Measurements from ENCODE around the gene NXPH2.

The NXPH2 gene

GRCh38 chr2:138730497-138731030 is 49.6 kb downstream of the NXPH2 start:
- no peak overlapping the region for H2AFZ ChIP-seq (ENCODE audit: low read depth, low read length)
- H3K79me2 ChIP-seq (ENCODE audit: low read length): no peaks in the 10 kb centered on the region
- H3K27ac ChIP-seq (ENCODE audit: low read length): no peak overlapping the region
- no peak for TF ChIP-seq CTCF (IDR thresholded peaks at IDR 0.05; ENCODE audit: low read depth, low read length)
- no peak for TF ChIP-seq EZH2phosphoT487 (IDR thresholded peaks at IDR 0.05; ENCODE audit: low read depth)
- H3K9ac ChIP-seq (ENCODE audit: low read length): no peak overlapping the region
- peaks cover 27% of the 10 kb centered on the region for H3K27me3 ChIP-seq (ENCODE audit: low read depth, low read length)
- H4K20me1 ChIP-seq (ENCODE audit: insufficient read depth, low read length): no peaks in the 10 kb centered on the region
- peaks cover 11% of the 10 kb centered on the region for H3K4me1 ChIP-seq (ENCODE audit: low read length)
- H3K4me3 ChIP-seq (ENCODE audit: low read length): no peak overlapping the region
- peaks cover 5% of the 10 kb centered on the region for H3K36me3 ChIP-seq (replicated peaks; ENCODE audit: low read depth, low read length)
- H3K4me2 ChIP-seq (ENCODE audit: low read length): peak overlapping the region; percentile 4; the same call in 1 of the 2 replicates
- H3K9me3 ChIP-seq (ENCODE audit: insufficient read depth, low read length): peaks cover 8% of the 10 kb centered on the region

GRCh38 chr2:138727956-138728355 is 52.2 kb downstream of the NXPH2 start:
- Histone ChIP-seq H3K79me2 (ENCODE audit: low read length) (no peaks in the 10 kb centered on the region), H3K27ac (ENCODE audit: low read length) (no peak overlapping the region), H3K4me2 (ENCODE audit: low read length) (no peak overlapping the region), H3K4me1 (ENCODE audit: low read length) (peaks cover 11% of the 10 kb centered on the region), H2AFZ (ENCODE audit: low read depth, low read length) (no peak overlapping the region), H3K4me3 (ENCODE audit: low read length) (no peak overlapping the region), H3K9me3 (ENCODE audit: insufficient read depth, low read length) (peaks cover 8% of the 10 kb centered on the region), H3K9ac (ENCODE audit: low read length) (no peak overlapping the region), H3K27me3 (ENCODE audit: low read depth, low read length) (peaks cover 27% of the 10 kb centered on the region), H3K36me3 (replicated peaks; ENCODE audit: low read depth, low read length) (peaks cover 5% of the 10 kb centered on the region), H4K20me1 (ENCODE audit: insufficient read depth, low read length) (no peaks in the 10 kb centered on the region)
- TF ChIP-seq EZH2phosphoT487 (IDR thresholded peaks at IDR 0.05; ENCODE audit: low read depth) (no peak), CTCF (IDR thresholded peaks at IDR 0.05; ENCODE audit: low read depth, low read length) (no peak)

GRCh38 chr2:138726681-138727080 is 53.5 kb downstream of the NXPH2 start:
- TF ChIP-seq CTCF (IDR thresholded peaks at IDR 0.05; ENCODE audit: low read depth, low read length): no peak
- no peak for TF ChIP-seq EZH2phosphoT487 (IDR thresholded peaks at IDR 0.05; ENCODE audit: low read depth)
- Histone ChIP-seq H2AFZ (ENCODE audit: low read depth, low read length) (no peak overlapping the region), H3K9me3 (ENCODE audit: insufficient read depth, low read length) (peaks cover 8% of the 10 kb centered on the region), H4K20me1 (ENCODE audit: insufficient read depth, low read length) (no peaks in the 10 kb centered on the region), H3K36me3 (replicated peaks; ENCODE audit: low read depth, low read length) (peaks cover 5% of the 10 kb centered on the region), H3K4me1 (ENCODE audit: low read length) (peaks cover 11% of the 10 kb centered on the region), H3K9ac (ENCODE audit: low read length) (no peak overlapping the region), H3K79me2 (ENCODE audit: low read length) (no peaks in the 10 kb centered on the region), H3K4me3 (ENCODE audit: low read length) (no peak overlapping the region), H3K27ac (ENCODE audit: low read length) (no peak overlapping the region), H3K4me2 (ENCODE audit: low read length) (no peak overlapping the region), H3K27me3 (ENCODE audit: low read depth, low read length) (peaks cover 16% of the 10 kb centered on the region)

GRCh38 chr2:138724729-138725459 is 55.3 kb downstream of the NXPH2 start:
- no peaks in the 10 kb centered on the region for H3K4me1 ChIP-seq (ENCODE audit: low read length)
- no peak overlapping the region for H3K4me2 ChIP-seq (ENCODE audit: low read length)
- no peaks in the 10 kb centered on the region for H4K20me1 ChIP-seq (ENCODE audit: insufficient read depth, low read length)
- no peak overlapping the region for H2AFZ ChIP-seq (ENCODE audit: low read depth, low read length)
- no peaks in the 10 kb centered on the region for H3K79me2 ChIP-seq (ENCODE audit: low read length)
- peaks cover 5% of the 10 kb centered on the region for H3K36me3 ChIP-seq (replicated peaks; ENCODE audit: low read depth, low read length)
- TF ChIP-seq CTCF (IDR thresholded peaks at IDR 0.05; ENCODE audit: low read depth, low read length) (no peak), EZH2phosphoT487 (IDR thresholded peaks at IDR 0.05; ENCODE audit: low read depth) (no peak)
- no peak overlapping the region for H3K9ac ChIP-seq (ENCODE audit: low read length)
- H3K4me3 ChIP-seq (ENCODE audit: low read length): no peak overlapping the region
- peaks cover 6% of the 10 kb centered on the region for H3K9me3 ChIP-seq (ENCODE audit: insufficient read depth, low read length)
- H3K27me3 ChIP-seq (ENCODE audit: low read depth, low read length): peaks cover 10% of the 10 kb centered on the region; the same call in 1 of the 2 replicates
- H3K27ac ChIP-seq (ENCODE audit: low read length): no peak overlapping the region

Data from OCI-LY3 (cell line).